ES-I3 (cell line): ENCODE data around the gene LMNA.

ENCODE experiments used
- H3K36me3 ChIP-seq: 2 replicates; pipeline ENCODE4 v1.6.1; 2013; ENCODE audit warnings: mild to moderate bottlenecking, low read length, control low read depth, moderate library complexity; ENCODE audit not compliant: insufficient read depth
- H3K4me1 ChIP-seq: 2 replicates; pipeline ENCODE4 v1.6.1; 2013; ENCODE audit warnings: mild to moderate bottlenecking, control low read depth, low read length; ENCODE audit not compliant: insufficient read depth
- H3K9ac ChIP-seq: 2 replicates; pipeline ENCODE4 v1.6.1; 2013; ENCODE audit warnings: low read depth, mild to moderate bottlenecking, low read length, moderate library complexity
- H3K9me3 ChIP-seq: 2 replicates; pipeline ENCODE4 v1.6.1; 2013; ENCODE audit warnings: mild to moderate bottlenecking, low read length, moderate library complexity; ENCODE audit not compliant: control insufficient read depth, insufficient read depth

LMNA gene

DNA sequence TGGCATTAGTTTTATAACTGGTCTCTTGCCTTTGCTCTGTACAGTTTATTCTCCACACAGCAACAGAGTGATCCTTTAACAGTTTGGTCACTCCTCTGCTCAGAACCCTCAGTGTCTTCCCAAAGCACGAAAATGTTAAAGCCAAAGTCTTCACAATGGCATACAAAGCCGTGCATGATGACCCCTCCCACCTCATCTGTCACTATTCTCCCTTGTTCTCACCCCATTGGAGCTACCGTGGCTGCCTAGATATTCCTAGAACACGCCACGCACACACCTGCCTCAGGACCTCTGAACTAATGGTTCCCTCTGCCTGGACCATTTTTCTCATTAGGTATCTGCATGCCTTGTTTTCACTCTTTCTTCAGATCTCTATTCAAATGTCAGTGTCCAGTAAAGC is 30.2 kb downstream of the LMNA start:
- Histone ChIP-seq H3K36me3 (no peaks in the 10 kb centered on the region), H3K9me3 (no peaks in the 10 kb centered on the region), H3K4me1 (peaks cover 23% of the 10 kb centered on the region), H3K9ac (no peak overlapping the region)

DNA sequence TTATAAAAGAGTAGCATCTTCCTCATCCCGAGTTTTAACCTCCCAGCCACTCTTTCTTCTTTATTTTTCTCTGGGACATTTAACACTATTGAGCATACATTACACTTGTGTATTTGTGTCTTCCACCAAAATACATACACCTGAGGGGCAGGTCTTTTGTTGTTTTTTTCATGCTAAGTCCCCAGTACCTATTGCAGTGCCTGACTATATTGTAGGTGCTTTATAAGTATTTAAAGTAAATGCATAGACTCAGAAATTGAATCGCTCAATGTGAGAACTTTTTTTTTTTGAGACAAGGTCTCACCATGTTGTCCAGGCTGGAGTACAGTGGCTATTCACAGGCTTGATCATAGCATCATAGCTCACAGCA is 31.1 kb downstream of the LMNA start:
- no peaks in the 10 kb centered on the region for H3K36me3 ChIP-seq
- no peak overlapping the region for H3K9ac ChIP-seq
- H3K4me1 ChIP-seq: peaks cover 29% of the 10 kb centered on the region
- no peaks in the 10 kb centered on the region for H3K9me3 ChIP-seq

DNA sequence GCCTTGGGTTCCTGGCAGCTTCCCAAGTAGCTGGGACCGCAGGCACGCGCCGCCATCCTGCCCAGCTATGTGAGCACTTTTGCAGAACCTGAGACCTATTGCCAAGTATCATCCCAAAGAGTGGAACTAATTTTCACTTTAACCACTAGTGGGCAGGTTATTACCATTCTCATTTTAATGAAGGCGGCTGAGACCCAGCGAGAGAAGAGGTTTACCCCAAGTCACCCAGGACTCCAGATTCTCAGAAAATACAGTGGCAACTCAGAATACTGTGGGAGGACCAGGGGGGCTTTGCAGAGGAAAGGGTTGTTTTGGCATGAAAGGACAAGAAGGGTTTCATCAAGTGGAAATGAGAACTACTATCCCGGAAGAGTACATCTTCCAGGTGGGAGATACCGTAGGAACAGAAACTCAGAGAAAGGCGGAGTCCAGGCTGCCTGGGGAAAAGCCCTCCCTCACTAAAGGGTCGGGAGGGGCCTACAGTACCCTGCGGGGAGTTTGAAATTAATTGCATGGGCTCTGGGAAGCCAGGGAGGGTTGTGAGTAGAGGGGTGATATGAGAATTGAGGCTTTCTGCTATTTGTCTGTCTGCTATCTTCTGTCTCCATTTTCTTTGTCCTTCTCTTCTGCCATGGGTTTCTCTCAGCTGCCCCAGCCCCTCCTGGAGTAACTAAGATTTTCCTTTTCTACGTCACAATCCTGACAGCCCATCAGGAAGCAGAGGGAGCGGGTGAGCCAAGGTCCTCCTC is 31.7 kb downstream of the LMNA start:
- H3K9me3 ChIP-seq: no peaks in the 10 kb centered on the region
- peaks cover 33% of the 10 kb centered on the region for H3K4me1 ChIP-seq
- no peaks in the 10 kb centered on the region for H3K36me3 ChIP-seq
- H3K9ac ChIP-seq: peak overlapping the region; percentile 19; the same call in 1 of the 2 replicates

DNA sequence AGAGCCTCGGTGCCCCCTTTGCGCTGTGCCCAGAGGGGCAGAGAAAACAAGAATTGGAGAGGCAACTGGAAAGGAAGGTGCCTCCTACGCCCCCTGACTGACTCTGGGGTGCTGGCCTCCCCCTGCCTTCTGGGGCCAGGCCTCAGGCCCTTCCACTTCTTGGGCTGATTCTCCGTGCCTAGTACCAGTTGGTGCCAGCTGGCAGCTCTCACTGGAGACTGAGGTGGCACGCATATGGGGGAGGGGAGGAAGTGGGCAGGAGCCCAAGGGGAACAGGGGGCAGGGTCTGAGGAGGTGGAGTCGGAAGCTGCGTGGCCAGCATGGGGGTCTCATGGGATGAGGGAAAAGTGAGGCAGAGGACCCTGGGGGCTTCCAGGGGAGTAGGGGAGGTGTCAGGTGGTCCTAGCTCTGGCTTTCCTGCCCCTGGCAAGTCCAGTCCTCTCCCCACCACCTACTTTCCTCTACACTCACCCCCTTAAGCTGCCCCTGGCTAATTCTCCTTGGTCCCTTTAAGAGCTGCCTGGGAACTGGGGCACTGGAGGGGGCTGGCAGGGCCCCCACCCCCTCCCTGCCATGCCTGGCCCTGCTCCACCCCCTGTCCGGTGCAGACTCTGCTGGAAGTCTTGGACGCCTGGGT is 32.4 kb downstream of the LMNA start:
- Histone ChIP-seq H3K36me3 (no peaks in the 10 kb centered on the region), H3K9ac (0 out of 2 replicates have a peak overlapping the region, but pooled peaks have one; percentile 19), H3K4me1 (peaks cover 36% of the 10 kb centered on the region), H3K9me3 (no peaks in the 10 kb centered on the region)

DNA sequence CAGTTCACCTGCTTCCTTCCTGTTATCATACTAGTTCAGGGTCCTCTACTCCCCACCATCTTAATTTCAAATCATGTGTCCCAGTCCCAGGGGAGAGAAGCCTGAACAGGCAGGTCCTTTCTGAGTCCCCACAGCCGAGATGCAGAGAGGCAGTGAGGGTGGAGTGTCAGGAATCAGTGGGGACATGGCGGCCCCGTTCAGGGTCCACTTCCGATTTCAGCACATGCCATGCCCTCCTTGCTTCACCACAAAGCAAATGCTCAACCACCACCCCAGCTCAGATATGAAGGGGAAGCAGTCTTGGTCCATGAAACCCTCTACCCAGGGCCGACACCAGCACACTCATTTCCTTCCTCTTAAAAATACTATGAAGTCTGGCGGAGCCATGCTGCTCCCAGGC is 33.7 kb downstream of the LMNA start:
- H3K4me1 ChIP-seq: peaks cover 46% of the 10 kb centered on the region
- no peaks in the 10 kb centered on the region for H3K9me3 ChIP-seq
- no peaks in the 10 kb centered on the region for H3K36me3 ChIP-seq
- no peak overlapping the region for H3K9ac ChIP-seq

DNA sequence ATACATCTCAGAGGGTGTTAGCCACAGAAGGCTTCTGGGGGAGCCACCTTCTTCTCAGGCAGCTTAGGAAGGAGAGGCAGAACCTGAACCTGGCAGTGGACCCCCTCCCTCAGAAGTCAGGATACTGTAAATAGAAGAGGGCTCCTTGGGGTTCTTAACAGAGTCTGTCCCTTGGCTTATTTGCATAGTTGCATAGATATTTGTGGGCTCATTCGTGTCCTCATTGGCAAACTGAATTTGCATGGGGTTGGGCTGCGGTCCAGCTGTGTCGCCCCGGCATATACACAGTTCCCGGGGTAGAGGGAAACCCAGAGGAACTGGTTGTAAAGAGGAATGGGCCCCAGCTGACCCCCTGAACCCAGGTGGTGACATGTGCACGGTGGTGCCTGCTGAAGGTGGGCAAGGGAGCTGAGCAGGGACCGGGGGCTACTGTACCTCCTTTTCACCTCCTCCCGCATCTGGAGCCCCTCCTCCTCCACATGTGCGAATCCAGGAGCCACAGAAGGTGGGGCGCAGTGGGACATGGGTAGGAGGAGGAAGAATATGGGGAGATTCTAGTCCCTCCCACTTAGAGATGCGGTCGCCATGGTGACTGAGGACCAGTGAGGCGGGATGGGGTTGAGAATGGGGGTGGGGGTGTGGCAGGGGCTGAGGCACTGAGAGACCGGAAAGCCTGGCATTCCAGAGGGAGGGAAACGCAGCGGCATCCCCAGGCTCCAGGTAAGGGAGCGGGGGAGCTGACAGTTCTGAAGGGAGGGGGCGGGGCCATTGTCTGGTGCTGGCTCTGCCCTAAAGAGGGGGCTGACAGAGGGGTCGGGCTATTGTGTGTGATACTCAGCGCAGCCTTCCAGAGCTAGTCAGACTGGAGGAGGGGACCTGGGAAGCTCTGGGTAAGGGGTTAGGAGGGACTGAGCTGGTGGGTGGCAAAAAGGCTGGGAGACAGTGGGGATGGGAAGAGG is 35.1 kb downstream of the LMNA start:
- Histone ChIP-seq H3K4me1 (peaks cover 47% of the 10 kb centered on the region), H3K36me3 (no peaks in the 10 kb centered on the region), H3K9me3 (no peaks in the 10 kb centered on the region), H3K9ac (no peak overlapping the region; the same call in 1 of the 2 replicates)

DNA sequence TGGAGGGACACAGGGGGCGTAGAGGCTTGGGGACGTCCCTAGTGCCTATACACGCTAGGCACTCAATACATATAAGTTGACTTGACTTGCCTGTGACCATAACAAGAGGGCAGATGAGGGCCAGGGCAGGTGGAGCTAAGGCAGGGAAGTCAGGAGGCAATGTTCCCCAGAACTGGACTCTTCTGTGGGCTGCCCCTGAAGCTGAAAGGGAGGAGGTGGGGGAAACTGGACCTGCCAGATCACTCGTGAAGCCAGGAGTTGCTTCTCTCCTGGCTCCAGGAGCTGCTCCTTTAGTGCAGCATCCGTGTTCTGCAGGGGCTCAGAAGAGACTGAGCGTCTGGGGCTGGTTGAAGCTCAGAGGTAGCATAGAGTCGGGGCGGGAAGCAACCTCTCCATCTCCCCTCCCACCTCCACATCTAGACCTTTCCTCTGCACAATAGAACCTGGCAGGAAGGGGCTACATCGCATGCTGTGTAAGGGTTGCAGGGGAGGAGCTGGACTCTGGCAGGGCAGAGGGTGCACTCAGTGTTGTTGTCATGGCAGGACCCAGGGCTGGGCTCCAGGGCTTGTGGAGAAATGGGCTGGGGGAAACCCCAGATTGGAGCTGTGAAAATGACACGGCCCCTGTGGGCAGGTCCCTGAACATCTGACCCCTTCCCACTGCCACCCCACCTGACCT is 36.0 kb downstream of the LMNA start:
- Histone ChIP-seq H3K9me3 (no peaks in the 10 kb centered on the region), H3K4me1 (peaks cover 49% of the 10 kb centered on the region), H3K36me3 (no peaks in the 10 kb centered on the region), H3K9ac (no peak overlapping the region)

DNA sequence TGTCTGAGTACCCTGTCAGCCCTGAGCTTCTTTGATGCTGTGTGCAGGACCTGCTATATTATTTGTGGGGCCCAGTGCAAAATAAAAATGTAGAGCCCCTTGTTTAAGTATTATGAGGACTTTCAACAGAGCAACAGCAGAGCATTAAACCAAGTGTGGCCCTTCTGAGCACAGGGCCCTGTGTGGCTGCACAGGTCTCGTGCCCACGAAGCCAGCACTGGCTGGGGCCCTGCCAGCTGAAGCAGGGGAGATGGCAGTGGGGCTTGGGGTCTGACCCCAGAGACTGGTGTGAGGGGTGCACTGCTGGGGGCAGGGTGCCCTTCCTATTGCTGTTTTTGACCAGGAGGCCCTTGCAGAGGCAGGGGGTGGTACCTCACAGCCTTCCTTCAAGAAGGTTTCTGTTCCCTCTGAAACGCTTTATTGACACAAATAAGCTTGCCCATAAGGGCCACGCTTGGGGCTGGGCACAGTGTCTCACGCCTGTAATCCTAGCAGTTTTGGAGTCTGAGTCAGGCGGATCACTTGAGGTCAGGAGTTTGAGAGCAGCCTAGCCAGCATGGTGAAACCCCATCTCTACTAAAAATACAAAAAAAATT is 36.7 kb downstream of the LMNA start:
- peaks cover 55% of the 10 kb centered on the region for H3K4me1 ChIP-seq
- no peaks in the 10 kb centered on the region for H3K36me3 ChIP-seq
- no peaks in the 10 kb centered on the region for H3K9me3 ChIP-seq
- H3K9ac ChIP-seq: no peak overlapping the region

DNA sequence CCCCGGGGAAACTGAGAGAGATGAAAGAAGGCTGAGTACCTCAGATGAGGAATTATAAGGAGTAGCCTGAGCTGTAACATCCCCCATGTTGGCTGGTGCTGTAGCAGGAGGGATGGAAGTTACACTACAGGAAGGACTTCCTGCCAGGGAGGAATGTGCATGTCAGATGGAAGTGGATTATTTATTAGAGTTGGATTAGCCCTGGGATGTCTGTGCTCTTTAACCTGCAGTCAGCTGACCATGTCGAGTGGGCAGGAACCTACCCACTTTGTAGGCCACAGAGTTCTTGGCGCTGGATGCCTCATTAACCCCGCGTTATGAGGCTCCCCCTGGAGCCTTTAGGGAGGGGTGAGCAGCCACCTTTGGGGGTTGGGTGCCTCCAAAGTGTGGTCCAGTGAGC is 38.1 kb downstream of the LMNA start:
- H3K36me3 ChIP-seq: 0 out of 2 replicates have a peak, but pooled peaks cover 1% of the 10 kb centered on the region
- H3K4me1 ChIP-seq: peaks cover 47% of the 10 kb centered on the region
- no peak overlapping the region for H3K9ac ChIP-seq

DNA sequence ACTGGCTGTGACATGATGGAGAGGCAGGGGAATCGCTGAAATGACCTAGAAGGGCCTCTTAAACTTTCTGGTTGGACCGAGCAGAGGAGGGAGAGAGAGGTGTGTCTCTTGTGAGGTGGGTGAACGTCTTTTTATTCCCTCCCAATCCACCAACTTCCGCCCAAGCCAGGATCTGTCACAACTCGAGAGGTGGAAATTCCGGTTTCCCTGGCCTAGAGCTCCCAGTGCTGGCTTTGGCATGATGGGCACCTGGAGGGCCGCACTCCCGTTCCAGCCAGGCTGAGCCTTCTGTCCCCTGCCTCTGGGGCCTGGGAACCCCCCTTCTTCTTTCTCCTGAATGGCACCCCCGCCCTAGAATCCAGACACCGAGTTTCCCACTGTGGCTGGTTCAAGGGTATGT is 38.9 kb downstream of the LMNA start, which contains the start of gene SEMA4A:
Gene SEMA4A (plus strand): TSS at position 224 of the 400 bp plus-strand sequence. CDS start 994 bp downstream, outside the sequence.
- Histone ChIP-seq H3K9ac (no peak within 1 kb of the TSS), H3K36me3 (0 out of 2 replicates have a peak, but pooled peaks cover 3% of the 10 kb centered on the region), H3K4me1 (peaks cover 43% of the 10 kb centered on the region), H3K9me3 (no peaks in the 10 kb centered on the region)

More for the DNA sequence above, 38.1 kb downstream of the LMNA start:
- no peaks in the 10 kb centered on the region for H3K9me3 ChIP-seq

DNA sequence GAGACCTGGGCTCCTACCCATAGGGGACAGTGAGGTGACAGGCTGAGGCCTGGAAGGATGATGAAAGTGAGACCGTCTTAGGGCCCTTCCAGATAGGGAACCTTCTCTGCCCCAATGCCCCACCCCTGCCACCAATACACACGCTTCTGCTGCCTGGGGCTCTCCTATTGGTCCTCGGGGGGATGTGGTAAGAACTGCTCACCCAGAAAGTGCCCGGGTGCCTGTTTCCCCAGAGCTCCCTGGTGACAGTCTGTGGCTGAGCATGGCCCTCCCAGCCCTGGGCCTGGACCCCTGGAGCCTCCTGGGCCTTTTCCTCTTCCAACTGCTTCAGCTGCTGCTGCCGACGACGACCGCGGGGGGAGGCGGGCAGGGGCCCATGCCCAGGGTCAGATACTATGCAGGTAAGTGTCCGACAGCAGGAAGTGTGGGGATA is 39.8 kb downstream of the LMNA start:
- Histone ChIP-seq H3K4me1 (peaks cover 38% of the 10 kb centered on the region), H3K36me3 (0 out of 2 replicates have a peak, but pooled peaks cover 3% of the 10 kb centered on the region), H3K9me3 (no peaks in the 10 kb centered on the region), H3K9ac (no peak overlapping the region)

DNA sequence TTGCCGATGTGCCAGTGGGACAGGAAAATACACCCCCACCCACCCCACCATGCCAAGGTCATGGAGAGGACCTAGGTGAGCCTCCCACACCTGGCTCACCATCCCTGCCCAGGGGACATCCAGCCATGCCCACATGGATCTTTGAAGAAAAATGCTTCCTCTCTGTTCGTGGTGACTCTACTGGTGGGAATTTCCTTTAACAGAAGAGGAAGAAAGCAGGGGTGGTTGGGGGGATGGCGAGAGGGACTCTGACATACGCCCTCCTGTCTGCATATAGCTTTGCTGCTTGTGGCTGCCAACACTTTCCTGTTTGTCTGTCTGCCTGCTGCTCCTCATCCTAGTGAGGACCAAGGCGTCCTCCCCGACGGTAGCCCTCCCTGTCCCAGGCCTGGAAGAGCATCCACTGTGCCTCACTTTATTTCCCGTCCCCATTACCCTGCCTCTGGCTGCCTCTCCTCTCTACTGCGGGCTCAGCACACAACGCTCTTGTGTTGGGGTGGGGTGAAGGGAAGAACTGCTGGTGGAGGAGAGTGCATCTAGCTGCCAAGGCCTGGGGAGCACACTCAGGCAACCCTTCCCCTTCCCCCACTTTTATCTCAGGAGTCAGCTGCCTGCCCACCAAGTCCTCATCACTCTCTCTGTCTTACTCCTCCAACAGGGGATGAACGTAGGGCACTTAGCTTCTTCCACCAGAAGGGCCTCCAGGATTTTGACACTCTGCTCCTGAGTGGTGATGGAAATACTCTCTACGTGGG is 41.4 kb downstream of the LMNA start:
- H3K9ac ChIP-seq: no peak overlapping the region
- 0 out of 2 replicates have a peak, but pooled peaks cover 3% of the 10 kb centered on the region for H3K36me3 ChIP-seq
- peaks cover 33% of the 10 kb centered on the region for H3K4me1 ChIP-seq
- H3K9me3 ChIP-seq: no peaks in the 10 kb centered on the region

DNA sequence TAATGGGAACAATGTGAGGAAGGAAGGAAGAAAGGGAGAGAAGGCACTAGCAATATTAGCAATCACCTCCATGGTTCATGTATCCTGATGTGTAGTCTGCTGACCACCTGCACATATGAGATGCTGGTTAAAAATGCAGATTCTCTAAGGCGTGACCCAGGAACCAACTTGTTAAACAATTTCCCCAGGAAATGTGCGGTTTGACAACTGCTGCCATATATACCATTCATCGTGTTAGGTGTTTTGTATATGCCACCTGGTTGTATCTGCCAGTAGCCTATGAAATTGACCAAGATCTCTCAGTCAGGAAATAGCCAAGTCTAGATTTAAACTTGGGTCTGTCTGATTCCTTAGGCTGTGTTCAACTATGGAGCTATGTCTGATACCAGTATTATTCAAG is 43.0 kb downstream of the LMNA start:
- H3K36me3 ChIP-seq: 0 out of 2 replicates have a peak, but pooled peaks cover 3% of the 10 kb centered on the region
- peaks cover 28% of the 10 kb centered on the region for H3K4me1 ChIP-seq
- H3K9ac ChIP-seq: no peak overlapping the region
- H3K9me3 ChIP-seq: no peaks in the 10 kb centered on the region
